ENCODE results near the gene EDARADD.
"Not testable (repeated sequence)": the region's sequence is repeated elsewhere in the genome, so short reads cannot be mapped to it uniquely, and the experiment has no call there.

The EDARADD gene

GRCh38 chr1:236393681-236394481, at the start of gene EDARADD:
Gene EDARADD, plus strand, starts transcription at chr1:236394286. Its CDS starts 159 bp downstream, at chr1:236394445.
- no peak for DNase-seq

- DNase-seq, result no peak
These were observed 48.4 kb upstream of the EDARADD start for GRCh38 chr1:236345728-236346127.

- no peak for DNase-seq
These were observed 46.0 kb upstream of the EDARADD start for GRCh38 chr1:236348071-236348470.

- DNase-seq, result no peak
These were observed 43.8 kb upstream of the EDARADD start for GRCh38 chr1:236350308-236350707.

- no peak for DNase-seq
These were observed 42.1 kb upstream of the EDARADD start for GRCh38 chr1:236351875-236352573.

- not testable (repeated sequence) for DNase-seq
These were observed 41.3 kb upstream of the EDARADD start for GRCh38 chr1:236352747-236353146.

GRCh38 chr1:236353813-236354212, 40.3 kb upstream of the EDARADD start:
- DNase-seq, result no peak

GRCh38 chr1:236354330-236355147, 39.5 kb upstream of the EDARADD start:
- no peak for DNase-seq

GRCh38 chr1:236356141-236356540, 37.9 kb upstream of the EDARADD start:
- no peak for DNase-seq

- no peak for DNase-seq
These were observed 32.0 kb upstream of the EDARADD start for GRCh38 chr1:236361909-236362590.

GRCh38 chr1:236363237-236363636, 30.8 kb upstream of the EDARADD start:
- no peak for DNase-seq

GRCh38 chr1:236365999-236366570, 28.0 kb upstream of the EDARADD start:
- DNase-seq, result no peak

- DNase-seq, result not testable (repeated sequence)
These were observed 27.4 kb upstream of the EDARADD start for GRCh38 chr1:236366681-236367080.

GRCh38 chr1:236370420-236370819, 23.7 kb upstream of the EDARADD start:
- DNase-seq, result no peak

GRCh38 chr1:236371083-236371482, 23.0 kb upstream of the EDARADD start:
- no peak for DNase-seq

- no peak for DNase-seq
These were observed 16.1 kb upstream of the EDARADD start for GRCh38 chr1:236377832-236378535.

GRCh38 chr1:236381565-236382158, 12.4 kb upstream of the EDARADD start:
- DNase-seq, result no peak

- DNase-seq, result no peak
These were observed 5.8 kb upstream of the EDARADD start for GRCh38 chr1:236388332-236388731.

- no peak for DNase-seq
These were observed 4.8 kb upstream of the EDARADD start for GRCh38 chr1:236389253-236389652.

- DNase-seq, result no peak
These were observed 3.1 kb upstream of the EDARADD start for GRCh38 chr1:236391008-236391407.

- no peak for DNase-seq
These were observed 1.9 kb upstream of the EDARADD start for GRCh38 chr1:236392182-236392581.
